Right ventricle myocardium superior (tissue), 1 donor: ENCODE results near the gene RAI14. TPM values are rescaled to one million over a fixed set of nuclear protein-coding genes. Genes with fewer than 3 reads are reported as not detected.

ENCODE experiments used
- ATAC-seq: fragments of 200-7000 bp; cut with Tn5 transposase; one replicate; pipeline ENCODE4 v1.9.1; 2020; ENCODE audit warnings: mild to moderate bottlenecking; ENCODE audit not compliant: poor library complexity
- DNase-seq: peaks from one replicate; pipeline ENCODE4 v3.0.0-alpha.2; 2020
- intact Hi-C: fragments of 100-400 bp; cut with DNase I; formaldehyde crosslinking; loops from one replicate; pipeline ENCODE4 v1.11.2; 2022
- total RNA-seq: library from RNA; stranded (reverse); fragmentation: NEBNext Ultra II Directional; extraction: Animal tissue kit (Norgen Biotek cat#: 25700); gene quantifications from one replicate; pipeline ENCODE4 v1.2.1, GENCODE V29; 2021
- donor health status: DM: no; HTN: yes; CAD: no; lungs with severe emphysema.

The RAI14 gene
- total RNA-seq, 1 donor from 2014 or later, result 10.5 TPM

GRCh38 chr5:34854459-34855174 is 198.5 kb downstream of the RAI14 start:
- no peak for ATAC-seq
- intact Hi-C loops, result no loop called here
- DNase-seq, result no peak

GRCh38 chr5:34857161-34857560 is 201.0 kb downstream of the RAI14 start:
- DNase-seq, result no peak
- ATAC-seq, result no peak
- intact Hi-C loops, result no loop called here

GRCh38 chr5:34857894-34858293 is 201.8 kb downstream of the RAI14 start:
- intact Hi-C loops, result no loop called here
- ATAC-seq (no peak), DNase-seq (no peak)

GRCh38 chr5:34858790-34859189 is 202.7 kb downstream of the RAI14 start:
- ATAC-seq, result no peak
- intact Hi-C loops, result no loop called here
- no peak for DNase-seq

GRCh38 chr5:34859253-34859652 is 203.1 kb downstream of the RAI14 start:
- ATAC-seq (no peak), DNase-seq (no peak)
- intact Hi-C loops, result no loop called here

- intact Hi-C loops, result no loop called here
- no peak for DNase-seq
Observed at GRCh38 chr5:34863946-34864345, 207.8 kb downstream of the RAI14 start.

GRCh38 chr5:34865091-34865490 is 209.0 kb downstream of the RAI14 start:
- intact Hi-C loops, result no loop called here
- no peak for DNase-seq
- no peak for ATAC-seq

More at GRCh38 chr5:34863946-34864345, 207.8 kb downstream of the RAI14 start:
- ATAC-seq, result no peak

GRCh38 chr5:34866989-34867471 is 210.9 kb downstream of the RAI14 start:
- DNase-seq, result no peak
- intact Hi-C loops, result no loop called here
- ATAC-seq, result no peak

- ATAC-seq (no peak), DNase-seq (no peak)
- intact Hi-C loops, result no loop called here
Observed at GRCh38 chr5:34867660-34868059, 211.5 kb downstream of the RAI14 start.

- intact Hi-C loops, result no loop called here
- no peak for DNase-seq
- ATAC-seq, result no peak
Observed at GRCh38 chr5:34868791-34869190, 212.7 kb downstream of the RAI14 start.

- DNase-seq (no peak), ATAC-seq (no peak)
- intact Hi-C loops, result no loop called here
Observed at GRCh38 chr5:34869256-34869655, 213.1 kb downstream of the RAI14 start.

- intact Hi-C loops, result no loop called here
Observed at GRCh38 chr5:34870382-34870781, 214.3 kb downstream of the RAI14 start.

GRCh38 chr5:34876275-34876674 is 220.1 kb downstream of the RAI14 start:
- ATAC-seq (no peak), DNase-seq (no peak)
- intact Hi-C loops, result no loop called here

More at GRCh38 chr5:34870382-34870781, 214.3 kb downstream of the RAI14 start:
- ATAC-seq, result no peak
- no peak for DNase-seq

GRCh38 chr5:34881246-34881645 is 225.1 kb downstream of the RAI14 start:
- no peak for DNase-seq
- no peak for ATAC-seq
- intact Hi-C loops, result no loop called here

Other genes starting within 250 kb of the RAI14 start
- gene TTC23L, start 182.8 kb downstream of the RAI14 start, total RNA-seq, result not detected